ACC112 (cell line): ENCODE data around the gene YARS2.

Experiments
- H2AFZ ChIP-seq: fragments of 200-600 bp; sonication (generic); one replicate; pipeline ENCODE4 v1.6.0; 2017; ENCODE audit warnings: antibody characterized with exemption, low read length; ENCODE audit not compliant: unreplicated experiment
- H3K27ac ChIP-seq: fragments of 200-600 bp; sonication (generic); 2 replicates; pipeline ENCODE4 v1.5.1; 2014; ENCODE audit warnings: low read depth, mild to moderate bottlenecking, antibody characterized with exemption, low read length, moderate library complexity
- H3K27me3 ChIP-seq: fragments of 200-600 bp; sonication (generic); 2 replicates; pipeline ENCODE4 v1.6.1; 2014; ENCODE audit warnings: mild to moderate bottlenecking, antibody characterized with exemption, low read length, moderate library complexity, mixed read lengths; ENCODE audit not compliant: insufficient read depth
- H3K36me3 ChIP-seq: fragments of 200-600 bp; sonication (generic); 2 replicates; pipeline ENCODE4 v1.6.1; 2016; ENCODE audit warnings: mild to moderate bottlenecking, antibody characterized with exemption, low read length, moderate library complexity, mixed read lengths; ENCODE audit not compliant: insufficient read depth
- H3K4me1 ChIP-seq: fragments of 200-600 bp; sonication (generic); one replicate; pipeline ENCODE4 v1.6.1; 2016; ENCODE audit warnings: low read length, mixed read lengths; ENCODE audit not compliant: insufficient read depth, unreplicated experiment, control insufficient read depth
- H3K4me3 ChIP-seq: fragments of 200-600 bp; sonication (generic); 2 replicates; pipeline ENCODE4 v1.5.1; 2014; ENCODE audit warnings: mild to moderate bottlenecking, low read depth, low read length
- H3K79me2 ChIP-seq: fragments of 200-600 bp; sonication (generic); one replicate; pipeline ENCODE4 v1.6.0; 2016; ENCODE audit warnings: low read length; ENCODE audit not compliant: control insufficient read depth, unreplicated experiment, insufficient read depth

The YARS2 gene

GRCh38 chr12:32755654-32756475 lies at the start of gene YARS2:
Gene YARS2 (minus strand): TSS chr12:32755897. CDS start chr12:32755874, 23 bp downstream.
- H3K4me1 ChIP-seq = peaks cover 23% of the 10 kb centered on the region
- H3K36me3 ChIP-seq = peaks cover 18% of the 10 kb centered on the region
- peaks cover 33% of the 10 kb centered on the region for H3K79me2 ChIP-seq

GRCh38 chr12:32804301-32804700 lies 48.6 kb upstream of the YARS2 start:
- Histone ChIP-seq H3K79me2 (no peaks in the 10 kb centered on the region), H3K27ac (no peak overlapping the region)

More at GRCh38 chr12:32755654-32756475, at the start of gene YARS2:
- H3K27me3 ChIP-seq = no peaks in the 10 kb centered on the region
- peak within 1 kb of the TSS; percentile 97 for H2AFZ ChIP-seq
- H3K4me3 ChIP-seq = peak within 1 kb of the TSS; percentile 92
- peak within 1 kb of the TSS; percentile 83 for H3K27ac ChIP-seq

DNA sequence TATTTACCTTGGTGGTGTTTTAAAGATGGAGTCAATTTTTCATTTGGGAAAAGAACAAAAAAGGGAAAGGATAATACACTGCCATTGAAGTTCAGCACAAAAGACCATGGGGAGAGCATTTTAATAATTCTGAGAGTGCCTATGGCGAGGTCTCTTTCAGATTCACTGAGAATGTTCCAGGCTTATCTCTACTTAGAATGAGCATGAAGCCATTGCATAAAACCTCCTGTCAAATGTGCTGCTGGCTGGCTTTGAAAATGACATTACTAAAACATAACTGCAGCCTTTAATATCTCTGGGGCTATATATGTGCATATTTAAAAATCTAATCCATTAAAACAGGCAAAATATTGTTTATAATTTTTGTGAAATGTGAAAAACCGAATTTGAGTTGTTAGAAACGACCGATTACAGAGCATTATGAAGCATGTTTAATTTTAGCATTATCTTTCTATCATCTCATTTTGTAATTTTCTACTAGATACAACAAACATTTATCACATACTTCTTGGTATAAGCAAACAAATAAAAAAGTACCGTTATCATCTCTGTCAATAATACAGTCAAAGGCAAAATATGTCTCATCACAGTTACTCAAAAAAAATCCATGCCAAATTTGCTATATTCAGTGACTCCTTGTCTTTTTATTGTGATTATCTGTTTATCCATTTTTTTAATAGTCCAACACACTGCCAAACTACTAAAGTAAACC lies 45.7 kb upstream of the YARS2 start:
- H3K27ac ChIP-seq = no peak overlapping the region
- H2AFZ ChIP-seq = no peak overlapping the region
- H3K27me3 ChIP-seq = no peaks in the 10 kb centered on the region
- no peaks in the 10 kb centered on the region for H3K36me3 ChIP-seq
- no peaks in the 10 kb centered on the region for H3K79me2 ChIP-seq
- no peak overlapping the region for H3K4me3 ChIP-seq
- no peaks in the 10 kb centered on the region for H3K4me1 ChIP-seq

More at GRCh38 chr12:32804301-32804700, 48.6 kb upstream of the YARS2 start:
- H3K27me3 ChIP-seq = no peaks in the 10 kb centered on the region
- no peaks in the 10 kb centered on the region for H3K36me3 ChIP-seq
- H3K4me1 ChIP-seq = no peaks in the 10 kb centered on the region
- no peak overlapping the region for H2AFZ ChIP-seq
- no peak overlapping the region for H3K4me3 ChIP-seq

- no peaks in the 10 kb centered on the region for H3K4me1 ChIP-seq
Measured at GRCh38 chr12:32794281-32794680, 38.6 kb upstream of the YARS2 start.

GRCh38 chr12:32789916-32790315 lies 34.2 kb upstream of the YARS2 start:
- Histone ChIP-seq H3K4me1 (no peaks in the 10 kb centered on the region), H3K36me3 (no peaks in the 10 kb centered on the region), H3K27me3 (no peaks in the 10 kb centered on the region), H3K27ac (no peak overlapping the region), H3K79me2 (no peaks in the 10 kb centered on the region), H2AFZ (no peak overlapping the region), H3K4me3 (no peak overlapping the region)

More at GRCh38 chr12:32794281-32794680, 38.6 kb upstream of the YARS2 start:
- H3K79me2 ChIP-seq = no peaks in the 10 kb centered on the region
- no peak overlapping the region for H3K27ac ChIP-seq
- H3K4me3 ChIP-seq = no peak overlapping the region
- H3K36me3 ChIP-seq = peaks cover 3% of the 10 kb centered on the region; the same call in 1 of the 2 replicates
- no peaks in the 10 kb centered on the region for H3K27me3 ChIP-seq
- no peak overlapping the region for H2AFZ ChIP-seq

DNA sequence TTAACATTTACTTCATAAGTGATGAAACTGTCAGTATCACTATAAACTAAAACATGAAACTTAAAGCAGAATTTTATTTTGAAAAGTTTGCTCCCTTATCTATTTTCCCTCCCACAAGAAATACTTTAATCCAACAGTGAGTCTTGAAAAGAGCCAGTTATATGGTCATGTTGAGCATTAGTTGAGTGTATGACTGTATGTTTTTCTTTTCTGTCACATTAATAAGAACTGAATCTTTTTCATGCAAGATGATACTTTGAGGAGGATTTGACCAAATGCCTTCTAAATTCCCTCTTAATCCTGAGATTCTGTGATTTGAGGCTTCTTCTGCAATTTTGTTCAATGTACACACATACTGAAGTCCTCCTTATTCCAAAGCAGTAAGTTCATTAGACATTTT lies 33.7 kb upstream of the YARS2 start:
- H3K4me1 ChIP-seq = no peaks in the 10 kb centered on the region
- H3K27me3 ChIP-seq = no peaks in the 10 kb centered on the region
- H3K79me2 ChIP-seq = no peaks in the 10 kb centered on the region

GRCh38 chr12:32788405-32788804 lies 32.7 kb upstream of the YARS2 start:
- Histone ChIP-seq H2AFZ (no peak overlapping the region), H3K4me3 (no peak overlapping the region), H3K36me3 (no peaks in the 10 kb centered on the region), H3K27ac (no peak overlapping the region), H3K4me1 (no peaks in the 10 kb centered on the region), H3K27me3 (no peaks in the 10 kb centered on the region), H3K79me2 (no peaks in the 10 kb centered on the region)

More for the DNA sequence above, 33.7 kb upstream of the YARS2 start:
- H3K27ac ChIP-seq = no peak overlapping the region
- H3K36me3 ChIP-seq = no peaks in the 10 kb centered on the region
- no peak overlapping the region for H2AFZ ChIP-seq
- no peak overlapping the region for H3K4me3 ChIP-seq

DNA sequence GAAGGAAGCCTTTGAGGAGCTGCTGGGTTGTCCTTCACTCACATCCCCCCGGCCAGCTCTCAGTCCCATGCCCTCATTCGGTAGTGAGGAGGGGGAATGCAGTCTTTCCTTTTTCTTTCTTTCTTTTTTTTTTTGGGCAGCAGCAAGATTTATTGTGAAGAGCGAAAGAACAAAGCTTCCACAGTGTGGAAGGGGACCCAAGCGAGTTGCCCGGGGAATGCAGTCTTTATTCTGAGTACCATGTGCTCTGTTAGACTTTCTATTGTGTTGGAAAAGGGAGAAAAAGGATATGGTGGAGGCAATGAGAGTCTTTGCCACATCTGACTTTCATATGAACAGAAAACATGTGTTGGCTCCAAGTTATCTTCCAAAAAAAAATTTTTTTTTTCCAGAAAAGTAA lies 29.9 kb upstream of the YARS2 start:
- Histone ChIP-seq H3K27ac (no peak overlapping the region), H3K36me3 (no peaks in the 10 kb centered on the region), H3K79me2 (no peaks in the 10 kb centered on the region), H2AFZ (no peak overlapping the region), H3K27me3 (no peaks in the 10 kb centered on the region), H3K4me1 (peaks cover 2% of the 10 kb centered on the region), H3K4me3 (no peak overlapping the region)

DNA sequence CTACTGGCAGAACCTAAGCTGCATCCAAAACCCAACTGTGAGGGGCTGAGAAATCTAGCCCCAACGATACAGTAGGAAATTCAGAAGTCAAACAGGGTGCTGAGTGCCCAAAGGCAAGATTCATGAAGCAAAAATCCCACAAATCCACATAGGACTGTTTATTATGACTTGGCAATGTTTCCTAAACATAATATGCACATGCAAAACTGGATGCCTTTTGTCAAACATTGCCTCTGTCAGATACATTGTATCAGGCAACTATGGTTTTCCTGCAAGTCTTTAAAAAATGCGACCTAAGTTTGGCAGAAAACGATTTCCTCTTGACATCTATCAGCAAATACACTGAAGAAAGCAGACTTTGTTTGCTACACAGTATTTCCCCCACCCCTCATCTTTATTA lies 27.3 kb upstream of the YARS2 start:
- Histone ChIP-seq H3K4me3 (no peak overlapping the region), H3K27ac (no peak overlapping the region), H3K27me3 (no peaks in the 10 kb centered on the region), H3K36me3 (no peaks in the 10 kb centered on the region), H3K79me2 (no peaks in the 10 kb centered on the region), H2AFZ (no peak overlapping the region), H3K4me1 (peaks cover 13% of the 10 kb centered on the region)

- Histone ChIP-seq H3K27ac (no peak overlapping the region), H3K4me3 (no peak overlapping the region), H2AFZ (no peak overlapping the region), H3K79me2 (no peaks in the 10 kb centered on the region), H3K4me1 (peaks cover 13% of the 10 kb centered on the region), H3K36me3 (no peaks in the 10 kb centered on the region), H3K27me3 (no peaks in the 10 kb centered on the region)
Measured at GRCh38 chr12:32780071-32780470, 24.4 kb upstream of the YARS2 start.
